OCI-LY3 (cell line): ENCODE measurements around the gene NAV2.

Source experiments
- EZH2phosphoT487 ChIP-seq: fragments of 200-600 bp; shearing (Covaris generic); IDR thresholded peaks from 2 replicates; pipeline ENCODE4 v1.6.1; 2018; ENCODE audit warnings: antibody characterized with exemption, mixed run types, low read depth
- TF ChIP-seq, protein P1 (sequence below): fragments of 200-600, 300-600 bp; sonication (generic); IDR thresholded peaks from 2 replicates; pipeline ENCODE4 v1.5.1; 2014; ENCODE audit warnings: antibody characterized with exemption, low read length, low read depth

DNA sequence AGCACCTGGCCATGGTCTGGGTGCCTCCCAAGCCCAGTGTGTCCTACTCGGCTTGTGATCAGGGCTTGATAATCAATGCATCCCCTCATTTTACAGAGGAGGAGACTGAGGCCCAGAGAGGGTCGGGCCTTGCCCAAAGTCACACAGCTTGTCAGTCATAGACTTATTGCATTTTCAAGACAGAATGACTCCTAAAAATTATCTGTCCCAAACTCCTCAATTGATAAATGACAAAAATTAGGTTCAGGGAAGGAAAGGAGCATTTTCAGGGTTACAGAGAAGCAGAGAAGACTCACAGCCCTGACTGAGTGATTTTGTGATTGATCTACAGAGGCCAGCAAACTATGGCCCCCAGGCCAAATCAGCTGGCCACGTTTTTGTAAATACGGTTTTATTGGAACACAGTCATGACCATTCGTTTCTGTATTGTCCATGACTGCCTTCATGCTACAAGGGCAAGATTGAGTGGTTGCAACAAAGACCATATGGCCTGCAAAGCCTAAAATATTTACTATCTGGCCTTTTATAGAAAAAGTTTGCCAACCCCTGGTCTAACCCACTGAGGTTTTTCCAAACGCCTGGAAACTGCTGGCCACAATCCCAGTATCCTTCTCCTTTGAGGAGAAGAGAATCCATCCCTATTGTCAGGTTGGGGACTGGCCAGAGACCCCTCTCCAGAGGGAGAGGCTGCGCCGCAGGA is 35.1 kb upstream of the NAV2 start:
- TF ChIP-seq, protein P1, sequence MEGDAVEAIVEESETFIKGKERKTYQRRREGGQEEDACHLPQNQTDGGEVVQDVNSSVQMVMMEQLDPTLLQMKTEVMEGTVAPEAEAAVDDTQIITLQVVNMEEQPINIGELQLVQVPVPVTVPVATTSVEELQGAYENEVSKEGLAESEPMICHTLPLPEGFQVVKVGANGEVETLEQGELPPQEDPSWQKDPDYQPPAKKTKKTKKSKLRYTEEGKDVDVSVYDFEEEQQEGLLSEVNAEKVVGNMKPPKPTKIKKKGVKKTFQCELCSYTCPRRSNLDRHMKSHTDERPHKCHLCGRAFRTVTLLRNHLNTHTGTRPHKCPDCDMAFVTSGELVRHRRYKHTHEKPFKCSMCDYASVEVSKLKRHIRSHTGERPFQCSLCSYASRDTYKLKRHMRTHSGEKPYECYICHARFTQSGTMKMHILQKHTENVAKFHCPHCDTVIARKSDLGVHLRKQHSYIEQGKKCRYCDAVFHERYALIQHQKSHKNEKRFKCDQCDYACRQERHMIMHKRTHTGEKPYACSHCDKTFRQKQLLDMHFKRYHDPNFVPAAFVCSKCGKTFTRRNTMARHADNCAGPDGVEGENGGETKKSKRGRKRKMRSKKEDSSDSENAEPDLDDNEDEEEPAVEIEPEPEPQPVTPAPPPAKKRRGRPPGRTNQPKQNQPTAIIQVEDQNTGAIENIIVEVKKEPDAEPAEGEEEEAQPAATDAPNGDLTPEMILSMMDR: no peak
- no peak for TF ChIP-seq EZH2phosphoT487
